HG03066 (cell line): ENCODE data around the gene CSRP3.

Experiments
- ATAC-seq: cut with Tn5 transposase; IDR thresholded peaks from one replicate; pipeline ENCODE4 v1.9.1; 2021; ENCODE audit warnings: low read depth; ENCODE audit not compliant: unreplicated experiment

CSRP3 gene

GRCh38 chr11:19226378-19227195 is 24.8 kb upstream of the CSRP3 start:
- ATAC-seq = no peak

GRCh38 chr11:19225581-19225980 is 23.8 kb upstream of the CSRP3 start:
- ATAC-seq = no peak

DNA sequence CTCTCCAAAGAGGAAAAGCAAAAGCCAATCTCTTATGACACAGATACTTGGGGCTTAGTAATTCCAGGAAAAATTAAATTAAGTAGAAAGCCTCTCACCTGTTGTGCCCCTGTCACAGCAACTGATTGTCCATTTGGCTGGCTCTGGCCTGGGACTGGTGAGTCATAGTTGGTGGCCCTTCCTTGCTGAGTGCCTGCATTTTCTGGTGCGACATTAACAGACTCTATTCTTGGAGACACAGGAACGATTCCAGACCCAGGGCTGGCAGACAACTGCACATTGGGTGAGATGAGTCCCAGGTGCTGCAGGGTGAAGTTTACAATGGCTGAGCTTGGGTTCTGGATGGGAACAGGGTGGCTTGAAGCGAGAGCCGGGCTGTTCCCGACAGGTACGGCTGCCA is 23.3 kb upstream of the CSRP3 start:
- ATAC-seq = no peak

DNA sequence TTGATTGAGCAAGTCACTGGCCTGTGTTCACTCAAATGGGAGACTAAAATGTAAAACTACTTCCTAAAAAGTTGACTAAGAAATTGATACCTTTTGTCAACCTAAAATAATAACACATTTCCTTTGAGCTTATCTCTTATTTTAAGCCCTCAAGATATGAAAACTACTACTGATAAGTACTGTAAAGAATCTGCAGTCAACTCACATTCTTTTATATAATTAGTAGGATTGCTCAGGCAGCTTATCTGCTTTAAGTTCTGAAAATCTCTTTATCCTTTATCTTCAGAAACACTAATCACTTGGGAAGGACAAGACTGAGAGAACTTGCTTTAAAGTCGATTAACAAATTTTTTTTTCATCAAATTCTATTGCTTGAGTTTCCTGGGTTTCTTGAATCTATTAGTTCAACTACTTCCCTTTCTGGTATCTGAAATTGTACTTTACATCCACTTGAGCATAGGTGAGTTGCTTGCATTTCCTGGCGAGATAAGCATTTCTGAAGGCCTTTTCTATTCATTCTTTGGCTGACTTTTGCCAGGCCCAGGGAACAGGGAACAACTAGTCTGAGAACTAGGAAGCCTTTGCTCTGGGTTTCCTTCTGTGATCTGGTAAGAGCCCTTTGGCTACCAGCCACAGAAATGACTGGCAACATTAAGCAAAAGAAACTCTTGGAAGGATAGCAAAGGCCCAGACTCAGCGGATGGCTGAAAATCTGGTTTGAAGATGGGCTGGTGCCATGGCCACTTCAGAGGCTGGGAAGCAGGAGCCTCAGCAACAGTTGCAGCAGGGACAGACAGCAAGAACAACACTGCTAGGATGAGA is 19.3 kb upstream of the CSRP3 start:
- ATAC-seq = no peak

DNA sequence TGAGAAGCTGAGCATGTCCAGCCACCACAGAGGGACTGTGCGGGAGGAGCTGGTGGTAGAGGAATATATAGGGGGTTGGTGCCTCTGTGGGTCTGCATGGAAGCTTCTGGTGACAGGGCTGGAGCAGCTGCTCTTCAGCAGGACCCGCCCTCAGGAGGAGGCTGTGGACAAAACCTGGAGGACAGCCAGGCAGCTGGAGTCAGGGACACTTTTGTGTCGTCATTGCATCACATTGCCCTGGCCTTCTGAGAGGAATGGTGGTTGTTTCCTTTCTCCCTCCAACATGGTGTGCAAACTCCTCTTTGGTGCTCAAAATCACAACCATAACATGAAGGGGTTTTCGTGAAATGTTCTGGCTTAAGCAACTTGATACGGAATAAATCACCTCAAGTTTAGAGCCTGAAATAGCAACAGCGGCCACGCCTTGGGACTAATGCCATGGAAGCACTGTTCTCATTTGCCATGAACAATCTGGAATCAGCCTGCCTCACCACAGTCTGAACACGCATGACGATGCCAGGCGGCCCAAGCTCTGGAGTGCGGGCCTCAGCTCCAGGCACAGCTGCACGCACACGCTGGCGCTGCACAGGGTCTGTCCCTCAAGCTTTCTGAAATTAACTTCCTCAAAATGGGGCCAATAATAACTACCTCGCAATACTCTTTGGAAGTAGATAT is 17.1 kb upstream of the CSRP3 start:
- ATAC-seq = no peak

GRCh38 chr11:19218216-19218615 is 16.4 kb upstream of the CSRP3 start:
- ATAC-seq = no peak

DNA sequence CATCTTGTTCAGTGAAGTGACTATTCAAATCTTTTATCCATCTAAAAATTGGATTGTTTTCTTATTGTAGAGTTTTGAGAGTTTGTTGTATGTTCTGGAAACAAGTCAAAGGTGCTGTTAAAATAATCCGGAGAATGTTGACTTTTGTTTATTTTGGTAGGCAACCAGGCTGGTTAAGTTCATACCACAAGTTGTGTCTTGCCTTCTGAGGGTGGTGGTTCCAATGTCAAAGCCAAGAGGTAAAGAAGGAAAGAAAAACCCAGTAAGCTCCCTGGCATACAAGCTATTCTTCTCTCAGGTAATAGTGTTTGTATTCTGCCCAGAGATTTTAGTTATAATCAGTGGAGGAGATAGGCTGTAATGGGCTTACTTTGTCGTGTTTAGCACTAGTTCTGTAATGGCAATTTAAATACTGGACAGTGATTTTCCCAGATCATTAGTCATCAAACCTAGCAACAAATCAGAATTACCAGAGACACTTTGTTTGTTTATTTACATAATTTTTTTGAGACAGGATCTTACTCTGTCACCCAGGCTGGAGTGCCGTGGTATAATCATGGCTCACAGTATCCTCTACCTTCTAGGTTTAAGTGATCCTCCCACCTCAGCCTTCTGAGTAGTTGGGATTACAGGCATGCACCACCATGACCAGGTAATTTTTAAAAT is 15.1 kb upstream of the CSRP3 start:
- ATAC-seq = no peak

DNA sequence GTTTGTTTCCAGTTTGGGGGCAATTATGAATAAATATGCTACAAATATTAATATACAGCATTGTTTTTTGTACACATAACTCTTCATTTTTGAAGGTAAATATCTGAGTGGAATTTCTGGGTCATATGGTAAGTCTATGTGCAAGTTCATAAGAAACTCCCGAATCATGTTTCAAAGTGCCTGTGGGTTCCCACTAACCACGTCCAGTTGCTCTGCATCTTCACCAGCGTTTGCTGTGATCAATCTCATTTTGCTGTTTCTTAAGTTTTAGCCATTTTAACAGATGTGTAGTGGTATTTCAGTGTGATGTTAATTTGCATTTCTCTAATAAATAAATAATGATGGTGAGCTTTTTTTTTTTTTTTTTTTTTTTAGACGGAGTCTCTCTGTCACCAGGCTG is 14.2 kb upstream of the CSRP3 start:
- no peak for ATAC-seq

GRCh38 chr11:19209617-19210370 is 8.0 kb upstream of the CSRP3 start:
- no peak for ATAC-seq

DNA sequence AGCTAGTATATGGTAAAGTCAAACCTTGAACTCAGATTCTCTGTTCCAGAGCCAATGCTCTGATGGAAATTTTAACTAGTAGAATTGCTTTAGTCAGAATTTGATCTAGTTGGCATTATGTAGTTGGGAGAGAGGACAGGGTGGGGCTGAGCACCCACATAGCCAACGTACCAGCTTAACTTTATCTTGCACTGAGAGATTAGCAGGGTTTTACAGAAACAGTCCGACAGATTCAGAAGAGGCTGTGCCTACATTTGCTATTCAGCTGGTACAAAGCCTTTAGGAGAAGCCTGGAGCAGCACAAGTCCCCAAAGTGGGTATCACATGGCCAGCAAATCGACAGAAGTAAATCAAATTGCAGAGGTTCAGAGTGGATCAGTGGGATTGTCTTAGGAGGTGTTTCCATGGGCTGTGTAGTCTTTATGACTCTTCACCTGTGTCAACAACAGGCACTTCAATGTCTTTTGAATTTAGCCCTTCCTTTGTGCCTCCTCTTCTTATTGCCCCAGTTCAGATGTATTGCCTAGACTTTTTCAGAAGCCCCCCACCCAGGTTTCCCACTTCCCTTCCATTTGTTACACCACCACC is 7.3 kb upstream of the CSRP3 start:
- no peak for ATAC-seq

GRCh38 chr11:19208181-19208580 is 6.4 kb upstream of the CSRP3 start:
- ATAC-seq = no peak

- no peak for ATAC-seq
Observed at GRCh38 chr11:19204836-19205235, 3.1 kb upstream of the CSRP3 start.

GRCh38 chr11:19200410-19201201 is 1.2 kb downstream of the CSRP3 start:
- ATAC-seq = no peak

DNA sequence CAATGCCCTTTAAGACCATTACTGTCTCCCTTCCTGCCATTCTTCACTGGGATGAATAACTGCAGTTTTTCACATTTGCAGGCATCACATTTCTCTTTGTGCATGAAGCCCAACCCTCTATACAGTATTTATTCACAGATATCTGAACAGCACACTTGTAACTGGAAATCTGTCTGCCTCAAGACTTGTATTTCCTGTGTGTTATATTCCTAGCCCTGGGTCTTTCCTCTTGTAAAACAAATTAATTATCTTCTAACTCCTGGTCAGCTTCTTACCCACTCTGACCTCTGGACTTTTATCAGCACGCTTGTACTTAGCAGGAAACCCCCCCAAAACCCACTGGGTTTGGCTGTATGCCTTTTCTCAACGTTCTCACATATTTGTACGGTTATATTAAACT is 2.0 kb downstream of the CSRP3 start:
- ATAC-seq = no peak

DNA sequence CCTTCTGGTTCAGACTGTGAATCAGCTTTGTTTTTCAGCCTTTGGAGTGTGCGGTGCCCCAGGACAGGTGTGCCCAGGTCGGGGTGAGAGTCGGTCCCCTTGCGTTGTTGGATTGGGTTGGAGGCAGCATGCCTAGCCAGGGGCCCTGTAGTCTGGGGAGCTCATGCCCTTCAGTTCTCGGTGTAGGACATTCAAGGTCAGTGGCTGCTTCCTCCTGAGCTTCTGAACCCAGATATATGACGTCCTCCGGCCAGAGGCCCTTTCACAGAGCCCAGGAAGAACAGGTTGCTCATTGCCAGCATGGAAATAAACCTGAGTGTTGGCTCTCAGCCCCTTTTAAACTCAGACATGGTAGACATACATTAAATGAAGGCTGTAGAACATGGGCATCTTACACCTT is 2.7 kb downstream of the CSRP3 start:
- no peak for ATAC-seq

GRCh38 chr11:19196432-19196831 is 5.4 kb downstream of the CSRP3 start:
- no peak for ATAC-seq

DNA sequence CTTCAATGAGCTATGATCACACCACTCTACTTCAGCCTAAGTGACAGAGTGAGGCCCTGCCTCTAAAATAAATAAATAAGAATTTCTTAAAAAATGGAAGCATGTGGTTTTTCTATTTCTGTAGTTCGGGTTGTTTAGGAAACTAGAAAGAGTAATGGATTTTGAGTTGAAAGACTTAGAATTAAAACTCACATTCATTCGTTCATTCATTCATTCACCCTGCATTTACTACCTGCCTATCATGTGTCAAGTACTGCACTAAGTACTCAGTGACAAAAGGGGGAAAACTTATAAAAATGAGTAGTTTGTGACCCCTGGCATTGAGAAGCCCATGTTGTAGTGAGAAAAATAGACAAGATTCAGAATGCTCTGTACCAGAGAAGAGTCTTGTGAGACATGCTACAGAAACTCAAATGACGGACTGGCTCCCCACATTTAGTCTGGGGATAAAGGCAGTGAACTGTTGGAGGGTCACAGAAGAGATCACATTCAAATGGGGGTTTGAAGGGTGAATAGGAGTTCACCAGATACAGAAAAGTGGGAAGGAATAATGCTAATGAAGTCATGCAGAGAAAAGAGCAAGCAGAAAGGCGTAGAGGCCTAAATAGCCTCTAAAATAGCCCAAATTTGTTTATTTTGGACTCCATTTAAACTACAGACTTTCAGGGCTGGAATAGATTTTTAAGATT is 7.0 kb downstream of the CSRP3 start:
- no peak for ATAC-seq

DNA sequence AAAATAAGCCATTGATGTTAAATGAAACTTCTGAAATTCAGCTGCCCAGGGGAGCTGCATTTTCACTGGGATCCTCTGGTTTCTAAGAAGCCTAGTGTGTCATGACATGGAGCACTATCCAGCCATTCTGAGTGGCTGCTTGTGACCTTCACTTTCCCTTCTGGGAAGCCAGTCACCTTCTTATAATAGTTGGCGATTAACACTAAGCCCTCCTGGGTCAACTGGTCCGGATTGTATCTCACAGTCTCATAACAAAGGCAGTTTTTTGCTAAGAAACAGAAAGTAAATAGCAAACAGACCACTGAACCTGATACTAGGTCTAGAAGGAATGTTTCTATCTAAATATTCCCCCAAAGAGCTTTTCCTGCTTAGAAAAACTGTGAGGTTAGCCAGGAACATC is 7.9 kb downstream of the CSRP3 start:
- ATAC-seq = no peak
